Retinal pigment epithelial cell (primary cell): ENCODE results near the gene WDR20.

Experiments
- DNase-seq: peaks from one replicate; pipeline ENCODE4 v3.0.0-alpha.2; 2010; ENCODE audit warnings: low read depth
- H3K4me3 ChIP-seq: 2 replicates; pipeline ENCODE4 v1.5.1; 2011; ENCODE audit warnings: mild to moderate bottlenecking, low read length, control low read depth, moderate library complexity
- TF ChIP-seq, protein P1 (sequence below): conservative IDR thresholded peaks from 2 replicates; pipeline ENCODE4 v1.5.1; 2011; ENCODE audit warnings: low read depth, low read length, control low read depth, inconsistent platforms

The WDR20 gene

DNA sequence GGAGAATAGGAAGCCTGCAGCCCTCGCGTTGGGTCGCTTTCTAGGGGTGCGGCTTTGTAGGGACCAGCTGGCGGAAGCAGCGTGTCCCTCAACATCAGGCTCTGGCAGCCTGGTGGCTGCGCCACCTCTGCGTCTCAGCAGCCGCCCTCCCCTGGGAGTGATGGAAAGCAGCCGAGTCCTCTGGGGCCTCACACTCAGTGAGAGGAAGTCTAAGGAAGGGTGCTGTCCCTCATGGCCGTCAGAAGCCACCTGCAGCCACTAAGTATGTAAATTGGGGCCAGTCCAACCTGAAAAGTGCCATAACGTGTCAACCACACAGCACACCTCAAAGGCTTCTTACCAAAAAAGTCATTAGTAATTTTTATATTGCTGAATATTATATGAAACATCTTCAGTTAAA lies 80.3 kb downstream of the WDR20 start:
- TF ChIP-seq, protein P1, sequence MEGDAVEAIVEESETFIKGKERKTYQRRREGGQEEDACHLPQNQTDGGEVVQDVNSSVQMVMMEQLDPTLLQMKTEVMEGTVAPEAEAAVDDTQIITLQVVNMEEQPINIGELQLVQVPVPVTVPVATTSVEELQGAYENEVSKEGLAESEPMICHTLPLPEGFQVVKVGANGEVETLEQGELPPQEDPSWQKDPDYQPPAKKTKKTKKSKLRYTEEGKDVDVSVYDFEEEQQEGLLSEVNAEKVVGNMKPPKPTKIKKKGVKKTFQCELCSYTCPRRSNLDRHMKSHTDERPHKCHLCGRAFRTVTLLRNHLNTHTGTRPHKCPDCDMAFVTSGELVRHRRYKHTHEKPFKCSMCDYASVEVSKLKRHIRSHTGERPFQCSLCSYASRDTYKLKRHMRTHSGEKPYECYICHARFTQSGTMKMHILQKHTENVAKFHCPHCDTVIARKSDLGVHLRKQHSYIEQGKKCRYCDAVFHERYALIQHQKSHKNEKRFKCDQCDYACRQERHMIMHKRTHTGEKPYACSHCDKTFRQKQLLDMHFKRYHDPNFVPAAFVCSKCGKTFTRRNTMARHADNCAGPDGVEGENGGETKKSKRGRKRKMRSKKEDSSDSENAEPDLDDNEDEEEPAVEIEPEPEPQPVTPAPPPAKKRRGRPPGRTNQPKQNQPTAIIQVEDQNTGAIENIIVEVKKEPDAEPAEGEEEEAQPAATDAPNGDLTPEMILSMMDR = no peak
- no peak overlapping the region for H3K4me3 ChIP-seq
- no peak for DNase-seq

DNA sequence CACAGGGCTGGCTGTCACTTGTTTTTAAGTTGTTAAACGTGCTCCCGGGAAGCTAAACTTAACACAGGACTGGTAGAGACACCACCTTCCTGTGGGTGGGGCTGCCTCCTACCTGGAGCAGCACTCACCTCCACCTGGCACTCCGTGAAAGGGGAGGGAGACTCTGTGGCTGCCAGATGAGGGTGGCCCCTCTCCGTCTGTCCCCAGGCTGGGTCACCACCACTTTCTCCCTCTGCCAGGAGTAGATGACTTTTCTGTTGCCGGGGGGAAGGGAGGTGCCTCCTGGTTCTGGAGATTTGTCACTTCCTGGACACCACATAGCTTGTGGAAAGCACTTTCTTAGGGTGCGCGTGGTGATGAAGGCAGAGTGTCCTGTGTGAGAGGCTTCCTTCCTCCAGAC lies 81.3 kb downstream of the WDR20 start:
- no peak for DNase-seq
- H3K4me3 ChIP-seq = no peak overlapping the region
- TF ChIP-seq, protein P1 = no peak

GRCh38 chr14:102222009-102222575 lies 82.4 kb downstream of the WDR20 start:
- TF ChIP-seq, protein P1 = no peak

DNA sequence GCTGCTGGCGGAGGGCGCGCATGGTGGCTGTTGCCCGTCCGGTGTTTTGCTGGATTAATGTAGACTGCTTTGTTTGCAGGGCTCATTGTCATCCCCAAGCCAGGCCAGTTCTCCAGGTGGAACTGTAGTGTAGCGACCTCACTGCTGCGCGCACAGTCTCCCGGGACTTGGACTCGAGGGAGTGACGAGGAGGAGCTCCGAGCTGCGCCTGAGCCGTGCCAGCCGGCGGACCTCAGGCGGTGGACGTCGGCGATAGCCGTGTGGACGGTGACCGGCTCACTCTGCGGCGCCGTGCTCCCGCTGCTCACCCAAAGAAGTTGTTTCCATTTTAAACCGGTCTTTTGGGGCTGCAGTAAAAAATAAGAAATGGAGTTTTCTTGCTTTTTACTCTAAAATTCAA lies 83.1 kb downstream of the WDR20 start:
- H3K4me3 ChIP-seq = no peak overlapping the region
- TF ChIP-seq, protein P1 = no peak
- DNase-seq = no peak

More at GRCh38 chr14:102222009-102222575, 82.4 kb downstream of the WDR20 start:
- H3K4me3 ChIP-seq = no peak overlapping the region
- DNase-seq = no peak

GRCh38 chr14:102223682-102224081 lies 84.0 kb downstream of the WDR20 start:
- DNase-seq = no peak
- no peak overlapping the region for H3K4me3 ChIP-seq
- TF ChIP-seq, protein P1 = no peak

DNA sequence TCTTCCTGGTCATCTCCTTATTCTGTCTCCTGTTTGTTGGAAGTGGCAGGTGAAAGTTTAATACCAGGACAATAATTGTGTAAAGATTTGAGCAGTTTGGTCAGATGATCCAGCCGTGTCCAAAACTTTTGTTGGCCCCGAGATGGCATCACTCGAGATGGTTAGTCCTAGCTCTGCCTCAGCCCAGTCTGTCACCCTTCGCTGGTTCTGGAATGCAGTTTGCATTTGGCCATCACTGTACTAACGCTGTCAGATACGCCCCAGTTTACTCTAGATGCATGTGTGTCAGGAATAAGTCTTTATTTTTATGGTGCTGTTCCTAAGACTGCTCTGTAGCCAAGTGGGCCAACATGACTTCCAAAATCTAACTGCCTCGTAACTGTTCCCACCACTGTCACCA lies 85.7 kb downstream of the WDR20 start:
- H3K4me3 ChIP-seq = no peak overlapping the region
- no peak for DNase-seq

GRCh38 chr14:102225936-102226335 lies 86.2 kb downstream of the WDR20 start:
- no peak overlapping the region for H3K4me3 ChIP-seq
- TF ChIP-seq, protein P1 = no peak

More for the DNA sequence above, 85.7 kb downstream of the WDR20 start:
- TF ChIP-seq, protein P1 = no peak

More at GRCh38 chr14:102225936-102226335, 86.2 kb downstream of the WDR20 start:
- DNase-seq = no peak
